ENCODE data around the gene ADK.
"Not testable (repeated sequence)": the region's sequence is repeated elsewhere in the genome, so short reads cannot be mapped to it uniquely, and the experiment has no call there.

ADK gene

GRCh38 chr10:74527611-74528010 lies 376.6 kb downstream of the ADK start:
- in situ Hi-C loops (cut with MboI; ENCODE audit: low sequenced_read_pairs): not testable (repeated sequence)

DNA sequence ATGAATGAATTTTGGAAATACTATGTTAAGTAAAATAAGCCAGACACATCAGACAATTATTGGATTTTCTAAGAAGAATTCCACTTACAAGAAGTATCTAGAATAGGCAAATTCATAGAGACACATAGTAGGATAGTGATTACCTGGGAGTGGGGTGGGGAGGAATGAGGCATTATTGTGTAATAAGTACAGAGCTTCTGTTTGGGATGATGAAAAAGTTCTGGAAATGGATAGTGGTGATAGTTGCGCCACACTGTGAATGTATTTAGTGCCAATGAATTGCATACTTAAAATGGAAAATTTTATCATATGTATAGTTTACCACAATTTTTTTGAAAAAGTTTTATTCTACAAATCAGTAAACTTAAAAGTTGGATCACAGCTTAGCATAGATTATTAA lies 378.2 kb downstream of the ADK start:
- in situ Hi-C loops (cut with MboI; ENCODE audit: low sequenced_read_pairs): no loop called here

DNA sequence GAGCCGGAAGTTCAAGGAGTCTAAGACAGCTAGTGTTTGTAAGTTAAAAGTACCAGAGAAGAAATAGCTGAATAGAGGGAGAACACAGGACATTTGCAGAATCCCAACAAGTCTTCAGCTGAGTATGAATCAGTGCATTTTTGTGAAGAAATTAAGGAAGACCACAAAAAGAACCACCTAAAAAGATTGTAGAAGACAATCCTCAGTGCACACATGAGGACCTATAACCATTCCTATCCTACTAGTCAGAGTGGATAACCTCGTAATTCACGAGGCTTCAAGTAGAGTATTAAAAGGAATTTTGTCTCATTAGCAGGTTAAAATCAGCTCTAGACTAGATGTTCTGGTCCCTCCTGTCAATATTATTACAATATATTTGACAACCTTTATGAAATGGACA lies 380.0 kb downstream of the ADK start:
- in situ Hi-C loops (cut with MboI; ENCODE audit: low sequenced_read_pairs): no loop called here

GRCh38 chr10:74539317-74539716 lies 388.3 kb downstream of the ADK start:
- in situ Hi-C loops (cut with MboI; ENCODE audit: low sequenced_read_pairs): no loop called here

- in situ Hi-C loops (cut with MboI; ENCODE audit: low sequenced_read_pairs): no loop called here
Measured at GRCh38 chr10:74541375-74541774, 390.4 kb downstream of the ADK start.

DNA sequence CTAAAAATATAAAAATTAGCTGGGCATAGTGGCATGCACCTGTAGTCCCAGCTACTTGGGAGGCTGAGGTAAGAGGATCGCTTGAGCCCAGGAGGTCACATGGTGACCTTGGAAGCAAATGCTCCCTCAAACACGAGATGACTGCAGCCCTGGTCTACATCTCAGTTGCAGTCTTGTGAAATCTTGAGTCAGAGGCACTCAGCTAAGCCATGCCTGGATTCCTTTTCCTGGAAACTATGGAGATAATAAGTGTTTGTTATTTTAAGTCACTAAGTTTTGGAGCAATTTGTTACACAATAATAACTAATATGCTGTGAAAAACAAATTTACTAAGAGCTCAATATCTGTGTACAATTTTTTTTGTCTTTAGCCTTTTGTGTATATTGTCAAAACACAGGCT lies 391.1 kb downstream of the ADK start:
- in situ Hi-C loops (cut with MboI; ENCODE audit: low sequenced_read_pairs): no loop called here

DNA sequence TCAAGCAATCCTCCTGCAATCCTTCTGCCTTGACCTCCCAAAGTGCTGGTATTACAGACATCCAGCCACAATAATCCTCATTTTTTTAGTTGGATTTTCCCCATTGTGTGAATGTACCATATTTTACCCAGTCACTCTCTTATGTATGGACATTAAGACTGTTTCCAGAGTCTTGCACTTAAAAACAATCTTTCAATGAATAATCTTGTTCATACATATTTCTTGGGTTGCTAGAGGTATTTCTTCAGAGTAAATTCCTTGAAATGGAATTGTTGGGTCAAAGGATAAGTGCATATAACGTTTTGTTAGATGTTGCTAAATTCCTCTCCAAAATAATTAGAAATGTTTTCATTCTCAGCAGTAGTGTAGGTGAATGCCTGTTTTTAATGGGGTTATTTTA lies 392.3 kb downstream of the ADK start:
- in situ Hi-C loops (cut with MboI; ENCODE audit: low sequenced_read_pairs): no loop called here

DNA sequence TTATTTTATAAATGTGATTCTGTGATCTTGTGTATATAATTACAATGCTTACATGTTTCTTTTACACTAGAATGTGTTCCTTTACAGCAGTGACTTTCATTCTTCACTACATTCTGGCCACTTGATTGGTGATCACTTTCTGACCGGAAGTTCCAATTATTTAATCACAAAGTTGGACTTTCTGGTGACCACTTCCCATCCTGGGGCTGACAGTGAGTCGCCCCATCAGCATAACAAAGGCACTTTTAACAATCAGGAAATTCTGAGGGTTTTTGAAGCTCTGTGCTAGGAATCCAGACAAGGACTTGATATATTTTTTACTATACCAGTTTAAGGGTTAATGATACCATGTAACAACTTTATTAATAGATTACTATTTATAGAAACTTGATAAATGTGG lies 393.1 kb downstream of the ADK start:
- in situ Hi-C loops (cut with MboI; ENCODE audit: low sequenced_read_pairs): no loop called here

GRCh38 chr10:74548676-74549075 lies 397.7 kb downstream of the ADK start:
- in situ Hi-C loops (cut with MboI; ENCODE audit: low sequenced_read_pairs): no loop called here

- in situ Hi-C loops (cut with MboI; ENCODE audit: low sequenced_read_pairs): no loop called here
Measured at GRCh38 chr10:74556072-74556705, 405.2 kb downstream of the ADK start.

GRCh38 chr10:74557098-74557497 lies 406.1 kb downstream of the ADK start:
- in situ Hi-C loops (cut with MboI; ENCODE audit: low sequenced_read_pairs): no loop called here

DNA sequence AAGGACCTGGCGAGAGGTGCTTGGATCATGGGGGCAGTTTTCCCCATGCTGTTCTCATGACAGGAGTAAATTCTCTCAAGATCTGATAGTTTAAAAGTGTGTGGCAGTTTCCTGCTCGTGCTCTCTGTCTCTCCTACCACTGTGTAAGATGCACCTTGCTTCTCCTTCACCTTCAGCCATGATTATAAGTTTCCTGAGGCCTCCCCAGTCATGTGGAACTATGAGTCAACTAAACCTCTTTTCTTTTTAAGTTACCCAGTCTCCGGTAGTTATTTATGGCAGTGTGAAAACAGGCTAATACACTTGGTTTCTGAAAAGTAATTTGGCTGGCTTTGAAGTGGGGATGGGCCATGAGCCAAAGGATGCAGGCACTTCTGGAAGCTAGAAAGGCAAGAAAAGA lies 407.4 kb downstream of the ADK start:
- in situ Hi-C loops (cut with MboI; ENCODE audit: low sequenced_read_pairs): no loop called here

DNA sequence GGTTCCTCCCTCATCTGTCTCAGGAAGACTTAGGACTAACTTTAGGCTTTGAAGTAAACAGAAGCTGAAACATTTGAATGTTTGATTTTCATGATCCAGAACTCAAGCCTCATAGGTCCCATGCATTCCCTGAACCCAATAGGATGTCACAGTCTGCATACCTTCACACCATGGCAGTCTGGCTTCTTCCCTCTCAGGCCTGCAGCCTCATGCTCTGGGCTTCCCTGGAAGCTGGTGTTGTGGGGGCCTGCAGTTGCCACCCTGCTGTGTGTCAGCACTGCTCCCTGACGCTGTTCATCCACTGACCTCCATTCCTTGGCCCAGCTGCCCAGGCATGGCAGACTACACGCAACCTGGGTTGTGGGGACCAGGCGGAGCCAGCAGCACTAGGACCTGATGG lies 407.9 kb downstream of the ADK start:
- in situ Hi-C loops (cut with MboI; ENCODE audit: low sequenced_read_pairs): no loop called here

- in situ Hi-C loops (cut with MboI; ENCODE audit: low sequenced_read_pairs): not testable (repeated sequence)
Measured at GRCh38 chr10:74568896-74569295, 417.9 kb downstream of the ADK start.

- in situ Hi-C loops (cut with MboI; ENCODE audit: low sequenced_read_pairs): not testable (repeated sequence)
Measured at GRCh38 chr10:74573497-74573896, 422.5 kb downstream of the ADK start.

DNA sequence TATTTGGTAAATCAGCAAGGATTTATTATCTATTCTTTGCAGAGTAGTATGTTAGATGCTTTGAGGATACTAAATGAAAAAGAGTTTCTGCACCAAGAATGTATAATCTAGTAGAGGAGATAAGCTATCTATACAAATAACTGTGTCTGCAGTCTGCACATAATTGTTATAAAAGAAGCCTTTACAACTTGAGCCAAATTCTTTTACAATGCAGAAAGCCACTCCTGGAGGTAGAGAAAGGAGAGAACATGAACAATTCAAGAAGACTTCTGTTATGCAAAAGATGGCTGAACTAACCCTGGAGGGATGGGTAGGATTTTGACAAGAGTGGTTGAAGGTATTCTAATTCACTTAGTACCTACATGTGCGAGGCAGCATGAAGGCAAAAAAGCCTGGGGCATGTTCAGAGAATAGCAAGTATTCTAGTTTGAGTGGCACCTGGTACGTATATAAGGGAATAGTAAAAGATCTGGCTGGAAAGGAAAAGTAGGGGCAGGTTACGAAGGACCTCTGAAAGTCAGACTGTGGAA lies 424.2 kb downstream of the ADK start:
- in situ Hi-C loops (cut with MboI; ENCODE audit: low sequenced_read_pairs): no loop called here

DNA sequence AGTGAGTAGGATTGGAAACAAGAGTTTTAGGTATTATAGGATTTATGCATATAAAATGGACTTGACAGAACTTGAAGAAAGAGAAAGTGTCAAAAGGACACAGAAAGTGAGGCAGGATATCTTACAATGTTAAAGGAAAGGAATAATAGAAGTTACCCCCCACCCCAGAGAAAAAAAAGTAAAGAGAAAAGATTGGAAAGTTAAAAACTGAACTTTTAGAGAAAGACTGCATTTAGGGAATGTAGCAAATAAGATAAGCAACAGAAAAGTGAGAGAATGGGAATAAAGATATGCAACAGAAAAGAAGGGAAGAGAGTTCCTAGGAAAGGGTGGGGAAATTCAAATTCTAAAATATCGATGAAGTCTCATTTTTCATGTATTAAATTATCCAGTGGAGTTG lies 424.9 kb downstream of the ADK start:
- in situ Hi-C loops (cut with MboI; ENCODE audit: low sequenced_read_pairs): no loop called here

DNA sequence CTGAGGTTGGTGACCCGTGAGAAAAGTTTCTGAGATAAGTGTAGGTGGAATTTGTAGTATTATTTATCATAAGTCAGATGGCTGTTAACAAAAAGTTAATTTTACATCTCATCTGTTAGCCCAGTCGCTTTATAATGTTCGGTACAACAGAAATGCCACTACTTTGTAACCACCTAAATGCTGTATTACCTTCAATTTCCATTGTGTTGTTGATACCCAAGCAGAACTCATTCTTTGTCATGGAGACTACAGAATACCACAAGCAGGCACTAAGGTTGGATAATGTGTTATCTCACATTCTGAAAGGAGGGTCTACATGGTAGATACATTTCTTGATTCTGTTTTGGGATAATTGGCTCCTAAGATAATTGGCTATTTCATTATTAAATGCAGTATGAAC lies 425.6 kb downstream of the ADK start:
- in situ Hi-C loops (cut with MboI; ENCODE audit: low sequenced_read_pairs): no loop called here

DNA sequence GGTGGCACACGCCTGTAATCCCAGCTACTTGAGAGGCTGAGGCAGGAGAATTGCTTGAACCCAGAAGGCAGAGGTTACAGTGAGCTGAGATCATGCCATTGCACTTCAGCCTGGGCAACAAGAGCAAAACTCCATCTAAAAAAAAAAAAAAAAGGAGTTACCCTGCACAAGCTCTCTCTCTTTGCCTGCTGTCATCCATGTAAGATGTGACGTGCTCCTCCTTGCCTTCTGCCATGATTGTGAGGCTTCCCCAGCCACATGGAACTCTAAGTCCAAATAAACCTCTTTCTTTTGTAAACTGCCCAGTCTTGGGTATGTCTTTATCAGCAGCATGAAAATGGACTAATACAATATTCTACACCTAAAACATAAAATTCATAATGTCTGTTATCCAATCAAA lies 429.4 kb downstream of the ADK start:
- in situ Hi-C loops (cut with MboI; ENCODE audit: low sequenced_read_pairs): not testable (repeated sequence)

DNA sequence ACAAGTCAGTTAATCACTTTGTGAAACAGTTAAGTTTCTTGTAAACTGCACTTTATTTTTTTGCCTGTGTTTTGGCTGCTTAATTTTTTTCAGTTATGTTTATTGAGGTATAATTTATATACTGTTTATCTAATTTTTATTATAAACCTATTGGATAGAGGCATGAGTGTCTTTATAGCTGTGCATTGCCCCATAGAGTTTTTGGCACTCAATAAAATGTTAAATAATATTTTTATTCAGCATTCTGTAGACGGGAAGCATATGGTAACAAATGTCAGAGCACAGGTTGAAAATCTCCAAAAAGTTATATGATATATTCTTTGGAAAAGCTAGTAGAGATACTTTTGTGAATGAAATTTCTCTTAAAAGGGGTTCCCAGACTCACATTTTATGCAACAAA lies 431.5 kb downstream of the ADK start:
- in situ Hi-C loops (cut with MboI; ENCODE audit: low sequenced_read_pairs): no loop called here

GRCh38 chr10:74585231-74586087 lies 434.4 kb downstream of the ADK start:
- in situ Hi-C loops (cut with MboI; ENCODE audit: low sequenced_read_pairs): no loop called here

GRCh38 chr10:74586088-74586585 lies 435.1 kb downstream of the ADK start:
- in situ Hi-C loops (cut with MboI; ENCODE audit: low sequenced_read_pairs): no loop called here

Measured in hTERT RPE-1 (cell line).